H1 (cell line): Measurements from ENCODE around the gene PHLDB3. TPM values are rescaled to one million over a fixed set of nuclear protein-coding genes. Genes with fewer than 3 reads are reported as not detected.

Experiments used
- CTCF ChIA-PET: fragments of 300-600 bp; sonication (Branson Sonifier 250); formaldehyde crosslinking; loops from one replicate; lab custom pipeline; 2021; ENCODE audit not compliant: partially characterized antibody; lab: Charles Lee
- POLR2A ChIA-PET: fragments of 300-600 bp; sonication (Branson Sonifier 250); formaldehyde crosslinking; loops from one replicate; lab custom pipeline; 2021; ENCODE audit warnings: inconsistent platforms; ENCODE audit not compliant: partially characterized antibody; lab: Charles Lee
- DNase-seq, 2 experiments: peaks; one replicate each; pipeline versions ENCODE4 v3.0.0 to v3.0.0-alpha.2; 2010 to 2022; ENCODE audit warnings: low spot score in 2 of 2, low read depth in 1 of 2, mixed read lengths in 1 of 2
- FAIRE-seq: peaks from 2 replicates; lab custom pipeline; 2011; peaks lifted over from hg19 to GRCh38; lab: Jason Lieb, UNC
- H2AFZ ChIP-seq: 2 replicates; pipeline ENCODE4 v1.8.1; 2012; ENCODE audit warnings: low read length, inconsistent platforms
- H2AK5ac ChIP-seq: 2 replicates; pipeline ENCODE4 v1.6.1; 2013; ENCODE audit warnings: low read depth, low read length
- H2BK120ac ChIP-seq: replicated peaks from 2 replicates; pipeline ENCODE3; 2013; ENCODE audit warnings: low read depth, low read length, inconsistent platforms
- H2BK12ac ChIP-seq: 2 replicates; pipeline ENCODE4 v1.6.1; 2013; ENCODE audit warnings: low read depth, low read length
- H2BK15ac ChIP-seq: 2 replicates; pipeline ENCODE4 v1.6.1; 2013; ENCODE audit warnings: low read length
- H2BK20ac ChIP-seq: 2 replicates; pipeline ENCODE4 v1.6.1; 2013; ENCODE audit warnings: low read length
- H2BK5ac ChIP-seq: 2 replicates; pipeline ENCODE4 v1.6.1; 2013; ENCODE audit warnings: low read depth, low read length
- H3K14ac ChIP-seq: 2 replicates; pipeline ENCODE4 v1.6.1; 2013; ENCODE audit warnings: inconsistent platforms; ENCODE audit not compliant: insufficient read length
- H3K18ac ChIP-seq: 2 replicates; pipeline ENCODE4 v1.6.1; 2013; ENCODE audit warnings: low read length; ENCODE audit errors: extremely low read depth
- H3K23ac ChIP-seq: 2 replicates; pipeline ENCODE4 v1.6.1; 2013; ENCODE audit warnings: inconsistent platforms; ENCODE audit not compliant: insufficient read length
- H3K23me2 ChIP-seq: 2 replicates; pipeline ENCODE4 v1.6.1; 2013; ENCODE audit warnings: low read depth, low read length
- H3K27ac ChIP-seq: 2 replicates; pipeline ENCODE4 v1.6.1; 2011; ENCODE audit warnings: low read depth, low read length, inconsistent platforms
- H3K27me3 ChIP-seq, 4 experiments: replicated peaks in 1 of 4; 1 replicate in 1 of 4; 2 replicates in 3 of 4; pipeline versions ENCODE4 v1.6.1 to v1.8.1; 2011 to 2013; ENCODE audit warnings: low read length in 3 of 4, mild to moderate bottlenecking in 3 of 4, inconsistent platforms in 2 of 4, mixed read lengths in 2 of 4, moderate library complexity in 1 of 4; ENCODE audit not compliant: control insufficient read depth in 3 of 4, insufficient read depth in 3 of 4; ENCODE audit errors: extremely low read depth in 1 of 4
- H3K36me3 ChIP-seq, 4 experiments: 2 replicates each; pipeline versions ENCODE4 v1.6.1 to v1.8.1; 2011 to 2013; ENCODE audit warnings: mild to moderate bottlenecking in 4 of 4, low read length in 3 of 4, moderate library complexity in 2 of 4, control low read depth in 1 of 4, inconsistent platforms in 1 of 4; ENCODE audit not compliant: insufficient read depth in 4 of 4, control insufficient read depth in 2 of 4
- H3K4ac ChIP-seq: replicated peaks from 2 replicates; pipeline ENCODE3; 2013; ENCODE audit warnings: low read length, low read depth, mixed read lengths, inconsistent platforms; ENCODE audit not compliant: insufficient read length
- H3K4me1 ChIP-seq, 4 experiments: replicated peaks in 1 of 4; 1 replicate in 1 of 4; 2 replicates in 3 of 4; pipeline versions ENCODE4 v1.6.1 to v1.8.1; 2011 to 2013; ENCODE audit warnings: low read length in 3 of 4, inconsistent platforms in 2 of 4, mixed read lengths in 1 of 4; ENCODE audit not compliant: insufficient read depth in 4 of 4, control insufficient read depth in 3 of 4
- H3K4me2 ChIP-seq, 2 experiments: 2 replicates each; pipeline versions ENCODE4 v1.6.1 to v1.8.1; 2011 to 2013; ENCODE audit warnings: low read depth in 2 of 2, low read length in 2 of 2, control low read depth in 1 of 2, inconsistent platforms in 1 of 2, mild to moderate bottlenecking in 1 of 2; ENCODE audit not compliant: insufficient read depth in 1 of 2
- H3K4me3 ChIP-seq, 4 experiments: fragments of 200-600, 300-600 bp in 1 of 4; sonication (generic), shearing (Covaris generic), sonication (Bioruptor Twin) in 1 of 4; 2 replicates each; pipeline versions ENCODE4 v1.5.1 to v1.8.1; 2011 to 2016; ENCODE audit warnings: low read length in 4 of 4, low read depth in 3 of 4, control low read depth in 2 of 4, inconsistent platforms in 2 of 4, mild to moderate bottlenecking in 2 of 4, mixed read lengths in 1 of 4, moderate library complexity in 1 of 4; ENCODE audit not compliant: insufficient read depth in 2 of 4; ENCODE audit errors: extremely low read depth in 1 of 4
- H3K56ac ChIP-seq: replicated peaks from 2 replicates; pipeline ENCODE3; 2013; ENCODE audit warnings: low read depth, mild to moderate bottlenecking, mixed read lengths, low read length, inconsistent platforms; ENCODE audit not compliant: insufficient read length
- H3K79me1 ChIP-seq: 2 replicates; pipeline ENCODE4 v1.6.1; 2013; ENCODE audit warnings: low read depth, low read length, control low read depth
- H3K79me2 ChIP-seq, 2 experiments: 2 replicates each; pipeline versions ENCODE4 v1.6.1 to v1.8.1; 2012 to 2013; ENCODE audit warnings: low read length in 2 of 2, mild to moderate bottlenecking in 2 of 2, inconsistent platforms in 1 of 2; ENCODE audit not compliant: insufficient read depth in 2 of 2, control insufficient read depth in 1 of 2
- H3K9ac ChIP-seq, 4 experiments: replicated peaks in 1 of 4; 1 replicate in 1 of 4; 2 replicates in 3 of 4; pipeline versions ENCODE4 v1.6.1 to v1.8.1; 2011 to 2013; ENCODE audit warnings: low read depth in 3 of 4, low read length in 3 of 4, control low read depth in 2 of 4, mild to moderate bottlenecking in 2 of 4, moderate library complexity in 2 of 4, inconsistent platforms in 1 of 4; ENCODE audit errors: extremely low read depth in 1 of 4
- H3K9me3 ChIP-seq, 2 experiments: 2 replicates each; pipeline versions ENCODE4 v1.6.1 to v1.8.1; 2012 to 2013; ENCODE audit warnings: mild to moderate bottlenecking in 2 of 2, moderate library complexity in 2 of 2, control low read depth in 1 of 2, inconsistent platforms in 1 of 2, low read depth in 1 of 2, low read length in 1 of 2, mixed read lengths in 1 of 2; ENCODE audit not compliant: insufficient read depth in 2 of 2
- H4K20me1 ChIP-seq, 2 experiments: replicated peaks in 1 of 2; 2 replicates each; pipeline versions ENCODE3 to v1.8.1; 2011 to 2013; ENCODE audit warnings: inconsistent platforms in 2 of 2, low read length in 2 of 2, mild to moderate bottlenecking in 1 of 2; ENCODE audit not compliant: insufficient read depth in 2 of 2, control insufficient read depth in 1 of 2
- H4K5ac ChIP-seq: 2 replicates; pipeline ENCODE4 v1.6.1; 2013; ENCODE audit warnings: low read length, low read depth, mixed read lengths, inconsistent platforms; ENCODE audit not compliant: insufficient read length
- H4K8ac ChIP-seq: 2 replicates; pipeline ENCODE4 v1.8.0; 2013; ENCODE audit warnings: mild to moderate bottlenecking, moderate library complexity, low read length, inconsistent platforms; ENCODE audit not compliant: insufficient read depth; ENCODE audit errors: extremely low read depth
- H4K91ac ChIP-seq: replicated peaks from 2 replicates; pipeline ENCODE3; 2013; ENCODE audit warnings: low read length, mixed read lengths, inconsistent platforms; ENCODE audit not compliant: insufficient read length
- CBX5 ChIP-seq: fragments of 300-800, 300-1000 bp; sonication (generic); IDR thresholded peaks from 2 replicates; pipeline ENCODE4 v1.7.1; 2016; ENCODE audit warnings: antibody characterized with exemption, low read length, low read depth
- CHD2 ChIP-seq: IDR thresholded peaks from 2 replicates; pipeline ENCODE4 v1.6.1; 2012; ENCODE audit warnings: low read length, improper control_type of control experiment
- CREB1 ChIP-seq: IDR thresholded peaks from 2 replicates; pipeline ENCODE4 v1.6.1; 2012; ENCODE audit warnings: inconsistent platforms
- FOSL1 ChIP-seq: IDR thresholded peaks from 2 replicates; pipeline ENCODE4 v1.6.1; 2011; ENCODE audit warnings: mild to moderate bottlenecking, low read depth, low read length, moderate library complexity; ENCODE audit not compliant: insufficient read depth
- GTF2F1 ChIP-seq: IDR thresholded peaks from 2 replicates; pipeline ENCODE4 v1.6.1; 2012; ENCODE audit warnings: low read depth, low read length, improper control_type of control experiment, borderline replicate concordance
- JUN ChIP-seq: IDR thresholded peaks from 2 replicates; pipeline ENCODE4 v1.6.1; 2011; ENCODE audit warnings: low read depth, mild to moderate bottlenecking, improper control_type of control experiment, low read length
- KDM1A ChIP-seq: fragments of 200-600, 300-600 bp; sonication (generic); IDR thresholded peaks from 2 replicates; pipeline ENCODE4 v1.7.1; 2016; ENCODE audit warnings: mild to moderate bottlenecking, low read length, borderline replicate concordance
- KDM4A ChIP-seq: IDR thresholded peaks from one replicate; pipeline ENCODE4 v1.7.1; 2012; ENCODE audit warnings: low read depth, mild to moderate bottlenecking, moderate library complexity, low read length, inconsistent platforms; ENCODE audit not compliant: severe bottlenecking
- MAFK ChIP-seq: IDR thresholded peaks from 2 replicates; pipeline ENCODE4 v1.6.1; 2012; ENCODE audit warnings: low read depth, mild to moderate bottlenecking, improper control_type of control experiment, low read length
- POLR2A ChIP-seq, 2 experiments: IDR thresholded peaks; 1 replicate in 1 of 2; 2 replicates in 1 of 2; pipeline ENCODE4 v1.6.1; 2011; ENCODE audit warnings: low read depth in 2 of 2, low read length in 2 of 2, mild to moderate bottlenecking in 2 of 2; ENCODE audit errors: control extremely low read depth in 1 of 2
- SIN3A ChIP-seq, 2 experiments: IDR thresholded peaks in 1 of 2; conservative IDR thresholded peaks in 1 of 2; 2 replicates each; pipeline ENCODE4 v1.6.1; 2011 to 2012; ENCODE audit warnings: low read length in 2 of 2, improper control_type of control experiment in 1 of 2, low read depth in 1 of 2, mild to moderate bottlenecking in 1 of 2
- SIX5 ChIP-seq: IDR thresholded peaks from 2 replicates; pipeline ENCODE4 v1.6.1; 2011; ENCODE audit warnings: mild to moderate bottlenecking, low read depth, low read length
- SP1 ChIP-seq: IDR thresholded peaks from 2 replicates; pipeline ENCODE4 v1.6.1; 2011; ENCODE audit warnings: low read depth, low read length
- TCF12 ChIP-seq: IDR thresholded peaks from 2 replicates; pipeline ENCODE4 v1.6.1; 2011; ENCODE audit warnings: low read depth, mild to moderate bottlenecking, low read length
- WGBS, 2 experiments: shearing (Covaris generic) in 1 of 2; methylation state at CpG; one replicate each; pipeline versions ENCODE4 v1.1.6 to v1.1.7; 2013 to 2015; ENCODE audit warnings: low lambda C conversion rate in 2 of 2, mixed read lengths in 2 of 2, inconsistent platforms in 1 of 2, low coverage in 1 of 2, missing lambda C conversion rate in 1 of 2; ENCODE audit not compliant: insufficient replicate concordance in 2 of 2, insufficient coverage in 1 of 2, insufficient read length in 1 of 2; ENCODE audit errors: extremely low coverage in 1 of 2, missing lambda C conversion rate in 1 of 2; 5-methylcytosine and 5-hydroxymethylcytosine counted together
- polyA plus RNA-seq, 7 experiments: library from polyadenylated mRNA; depleted of rRNA in 3 of 7; stranded (reverse) in 5 of 7; unstranded in 2 of 7; fragments of >200 nt in 5 of 7; fragments of 200-250 nt in 2 of 7; gene quantifications; 1 replicate in 5 of 7; 2 replicates in 1 of 7; 4 replicates in 1 of 7; pipeline versions ENCODE4 v1.2.1 to v1.2.3, GENCODE V29; 2011 to 2013; ENCODE audit warnings: missing spikeins in 2 of 7, mixed read lengths in 2 of 7
- total RNA-seq: library from RNA; stranded (reverse); fragmentation: NEBNext Ultra II Directional; extraction: Animal tissue kit (Norgen Biotek cat#: 25700); gene quantifications from 2 replicates; pipeline ENCODE4 v1.2.1, GENCODE V29; 2021
- TF ChIP-seq, protein P1 (sequence below): IDR thresholded peaks from 2 replicates; pipeline ENCODE4 v1.6.1; 2011; ENCODE audit warnings: low read depth, mild to moderate bottlenecking, low read length; ENCODE audit not compliant: insufficient read depth

Gene PHLDB3
- total and polyA plus RNA-seq, 2 of the 8 experiments (the other 6 are each of a cell fraction or from before 2014, with no cell fraction given), result 4.0 to 8.5 TPM

DNA sequence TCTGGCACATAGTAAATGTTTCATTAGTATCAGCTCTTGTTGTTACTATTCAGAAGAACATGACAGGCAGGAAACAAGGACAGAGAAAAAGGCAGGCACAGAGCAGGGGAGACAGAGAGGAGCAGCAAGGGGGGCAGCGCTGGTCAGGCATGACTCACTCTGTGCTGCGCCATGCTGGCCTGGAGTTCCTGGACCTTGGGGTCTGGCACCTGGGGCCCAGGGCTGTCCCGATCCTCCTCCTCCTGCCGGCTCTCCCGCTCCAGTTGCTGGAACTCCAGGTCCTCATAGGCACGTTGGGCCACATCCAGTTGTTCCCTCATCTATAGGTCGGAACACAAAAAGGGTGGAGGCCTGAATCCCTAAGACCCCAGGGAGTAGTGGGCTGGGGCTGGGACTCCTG is 7.6 kb downstream of the PHLDB3 start:
- H2AFZ ChIP-seq, result no peak overlapping the region
- H3K79me2 ChIP-seq, result no peaks in the 10 kb centered on the region
- H3K27ac ChIP-seq, result no peak overlapping the region
- ChIA-PET CTCF (interaction anchor here (0.7 to 4.3 kb wide), 3 partner anchors 22 to 1059 kb away, joined by 3 to 19 read pairs (median 7); no protein-coding TSS in a partner anchor), POLR2A (interaction anchor here (1.2 kb wide), 2 partner anchors 23 to 28 kb away, joined by 3 read pairs; no protein-coding TSS in a partner anchor)
- H3K4me2 ChIP-seq, result no peak overlapping the region
- no peak overlapping the region for H3K9ac ChIP-seq
- H3K79me1 ChIP-seq, result no peaks in the 10 kb centered on the region
- no peak overlapping the region for H4K5ac ChIP-seq
- H2BK12ac ChIP-seq, result no peak overlapping the region
- H3K4me1 ChIP-seq, result no peaks in the 10 kb centered on the region; a peak in 1 of 7 replicates
- no peak overlapping the region for H2AK5ac ChIP-seq
- no peaks in the 10 kb centered on the region for H4K20me1 ChIP-seq
- H3K23ac ChIP-seq, result no peak overlapping the region
- H3K27me3 ChIP-seq, result no peaks in the 10 kb centered on the region
- no peak overlapping the region for H2BK120ac ChIP-seq
- H3K36me3 ChIP-seq, result peaks cover 0 to 8% (median 2%) of the 10 kb centered on the region in 4 experiments; a peak in 3 of 8 replicates
- H2BK20ac ChIP-seq, result no peak overlapping the region
- H3K18ac ChIP-seq, result no peak overlapping the region
- H3K4ac ChIP-seq, result no peak overlapping the region
- no peak overlapping the region for H3K14ac ChIP-seq
- DNase-seq (no peak), FAIRE-seq (no peak)
- H3K56ac ChIP-seq, result no peak overlapping the region
- H3K9me3 ChIP-seq, result no peaks in the 10 kb centered on the region
- no peak overlapping the region for H2BK15ac ChIP-seq
- no peak overlapping the region for H3K4me3 ChIP-seq
- no peak overlapping the region for H4K8ac ChIP-seq
- no peak overlapping the region for H2BK5ac ChIP-seq
- peaks cover 5% of the 10 kb centered on the region; the same call in 1 of the 2 replicates for H3K23me2 ChIP-seq
- H4K91ac ChIP-seq, result no peak overlapping the region
- 88% methylated on average over 7 of the region's 7 CpGs; no CpG with 5 or more reads in 1 of the 2 experiments for WGBS, 2 experiments
- TF ChIP-seq CHD2 (no peak), CBX5 (no peak), MAFK (no peak), CREB1 (no peak), KDM1A (no peak), SIX5 (no peak), GTF2F1 (no peak), JUN (no peak), POLR2A (IDR thresholded peaks at IDR 0.05; ENCODE audit: control extremely low read depth in 1 of 2, low read depth in 2 of 2, low read length in 2 of 2) (no peak), SIN3A (conservative IDR thresholded peaks at IDR 0.05 in 1 of 2, IDR thresholded peaks at IDR 0.05 in 1 of 2; ENCODE audit: low read depth in 1 of 2, low read length in 2 of 2) (no peak), TCF12 (no peak), SP1 (no peak), FOSL1 (no peak), KDM4A (no peak)
- TF ChIP-seq, protein P1, sequence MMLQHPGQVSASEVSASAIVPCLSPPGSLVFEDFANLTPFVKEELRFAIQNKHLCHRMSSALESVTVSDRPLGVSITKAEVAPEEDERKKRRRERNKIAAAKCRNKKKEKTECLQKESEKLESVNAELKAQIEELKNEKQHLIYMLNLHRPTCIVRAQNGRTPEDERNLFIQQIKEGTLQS, result no peak
